Measurements from ENCODE around the gene SP9.

SP9 gene

DNA sequence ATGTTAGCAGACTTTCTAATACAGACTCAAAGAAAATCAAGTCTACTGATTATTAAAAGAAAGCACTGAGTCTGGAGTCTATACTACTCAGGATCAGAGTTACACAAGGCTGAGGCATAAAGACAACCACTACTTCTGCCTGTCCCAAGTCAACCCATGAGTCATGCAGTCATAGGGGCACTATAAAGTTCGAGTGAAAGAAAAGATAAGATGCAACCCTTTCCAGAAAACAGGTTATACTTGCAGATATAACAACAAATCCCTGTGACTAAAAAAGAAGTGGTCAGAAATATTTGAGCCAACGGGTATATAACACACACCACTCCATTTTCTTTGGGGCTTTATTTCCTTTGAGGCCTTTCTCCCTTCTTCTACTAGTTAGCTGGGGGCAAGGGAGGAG is 42.2 kb downstream of the SP9 start:
- no peak overlapping the region for H3K4me3 ChIP-seq (ENCODE audit: low read depth, low read length)
- TF ChIP-seq CTCF (IDR thresholded peaks at IDR 0.05; ENCODE audit: borderline replicate concordance, insufficient read depth, low read depth, low read length): no peak

DNA sequence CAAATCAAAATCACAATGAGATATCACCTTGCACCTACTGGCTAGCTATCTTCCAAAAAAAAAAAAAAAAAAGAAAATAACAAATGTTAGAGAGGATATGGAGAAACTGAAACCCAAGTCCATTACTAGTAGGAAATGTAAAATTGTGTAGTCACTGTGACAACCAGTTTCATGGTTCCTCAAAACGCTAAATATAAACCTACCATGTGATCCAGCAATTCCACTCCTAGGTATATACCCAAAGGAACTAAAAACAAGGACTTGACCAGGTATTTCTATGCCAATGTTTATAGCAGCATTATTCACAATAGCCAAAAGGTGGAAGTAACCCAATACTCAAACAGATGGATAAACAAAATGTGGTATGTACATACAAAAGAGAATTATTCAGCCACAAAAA is 49.0 kb downstream of the SP9 start:
- no peak for TF ChIP-seq CTCF (IDR thresholded peaks at IDR 0.05; ENCODE audit: borderline replicate concordance, insufficient read depth, low read depth, low read length)
- H3K4me3 ChIP-seq (ENCODE audit: low read depth, low read length): no peak overlapping the region

GRCh38 chr2:174385201-174385600 is 50.4 kb downstream of the SP9 start:
- no peak overlapping the region for H3K4me3 ChIP-seq (ENCODE audit: low read depth, low read length)
- no peak for TF ChIP-seq CTCF (IDR thresholded peaks at IDR 0.05; ENCODE audit: borderline replicate concordance, insufficient read depth, low read depth, low read length)
